ENCODE measurements around the gene RALGAPA2.

RALGAPA2 gene

DNA sequence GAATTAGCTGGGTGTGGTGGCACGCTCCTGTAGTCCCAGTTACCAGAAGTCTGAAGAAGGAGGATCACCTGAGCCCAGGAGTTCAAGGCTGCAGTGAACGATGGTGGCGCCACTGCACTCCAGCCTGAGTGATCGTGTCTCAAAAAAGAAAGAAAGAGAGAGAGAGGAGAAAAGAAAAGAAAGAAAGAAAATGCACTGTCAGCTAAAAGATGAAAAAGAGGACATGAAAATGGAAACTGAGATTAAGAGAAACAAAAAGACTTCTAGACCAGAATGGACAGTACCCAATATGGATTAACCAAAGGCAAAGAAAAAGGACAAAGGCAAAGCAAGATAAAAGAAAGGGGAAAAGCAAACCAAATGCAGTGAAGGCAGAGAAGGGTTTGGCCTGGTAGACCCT is 9.0 kb upstream of the RALGAPA2 start:
- H3K36me3 ChIP-seq (ENCODE audit: low read length): no peaks in the 10 kb centered on the region
- no peak overlapping the region for H2AFZ ChIP-seq (ENCODE audit: low read depth, low read length, severe bottlenecking)
- no peaks in the 10 kb centered on the region for H3K79me2 ChIP-seq (ENCODE audit: insufficient read depth, low read length)
- no peak overlapping the region for H3K9ac ChIP-seq (ENCODE audit: low read length)
- no peaks in the 10 kb centered on the region for H3K27me3 ChIP-seq (ENCODE audit: low read length)
- no peaks in the 10 kb centered on the region for H3F3A ChIP-seq (ENCODE audit: insufficient read depth)
- no peaks in the 10 kb centered on the region for H3K9me3 ChIP-seq (ENCODE audit: insufficient read depth, low read length)
- H4K20me1 ChIP-seq (ENCODE audit: low read depth, low read length): no peaks in the 10 kb centered on the region
- no peak overlapping the region for H3K4me2 ChIP-seq (ENCODE audit: low read depth, low read length, poor library complexity, severe bottlenecking)
- H3K9me2 ChIP-seq (replicated peaks; ENCODE audit: insufficient read depth, low read length): no peaks in the 10 kb centered on the region
- H3K4me3 ChIP-seq (ENCODE audit: insufficient read depth, low read length, poor library complexity, severe bottlenecking): no peak overlapping the region
- no peak overlapping the region for H3K27ac ChIP-seq (ENCODE audit: low read depth, low read length)
- TF ChIP-seq EZH2phosphoT487 (conservative IDR thresholded peaks at IDR 0.05; ENCODE audit: low read length): no peak
- TF ChIP-seq, protein P1, sequence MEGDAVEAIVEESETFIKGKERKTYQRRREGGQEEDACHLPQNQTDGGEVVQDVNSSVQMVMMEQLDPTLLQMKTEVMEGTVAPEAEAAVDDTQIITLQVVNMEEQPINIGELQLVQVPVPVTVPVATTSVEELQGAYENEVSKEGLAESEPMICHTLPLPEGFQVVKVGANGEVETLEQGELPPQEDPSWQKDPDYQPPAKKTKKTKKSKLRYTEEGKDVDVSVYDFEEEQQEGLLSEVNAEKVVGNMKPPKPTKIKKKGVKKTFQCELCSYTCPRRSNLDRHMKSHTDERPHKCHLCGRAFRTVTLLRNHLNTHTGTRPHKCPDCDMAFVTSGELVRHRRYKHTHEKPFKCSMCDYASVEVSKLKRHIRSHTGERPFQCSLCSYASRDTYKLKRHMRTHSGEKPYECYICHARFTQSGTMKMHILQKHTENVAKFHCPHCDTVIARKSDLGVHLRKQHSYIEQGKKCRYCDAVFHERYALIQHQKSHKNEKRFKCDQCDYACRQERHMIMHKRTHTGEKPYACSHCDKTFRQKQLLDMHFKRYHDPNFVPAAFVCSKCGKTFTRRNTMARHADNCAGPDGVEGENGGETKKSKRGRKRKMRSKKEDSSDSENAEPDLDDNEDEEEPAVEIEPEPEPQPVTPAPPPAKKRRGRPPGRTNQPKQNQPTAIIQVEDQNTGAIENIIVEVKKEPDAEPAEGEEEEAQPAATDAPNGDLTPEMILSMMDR (IDR thresholded peaks at IDR 0.05; ENCODE audit: insufficient read depth, low read length, poor library complexity, severe bottlenecking): no peak

DNA sequence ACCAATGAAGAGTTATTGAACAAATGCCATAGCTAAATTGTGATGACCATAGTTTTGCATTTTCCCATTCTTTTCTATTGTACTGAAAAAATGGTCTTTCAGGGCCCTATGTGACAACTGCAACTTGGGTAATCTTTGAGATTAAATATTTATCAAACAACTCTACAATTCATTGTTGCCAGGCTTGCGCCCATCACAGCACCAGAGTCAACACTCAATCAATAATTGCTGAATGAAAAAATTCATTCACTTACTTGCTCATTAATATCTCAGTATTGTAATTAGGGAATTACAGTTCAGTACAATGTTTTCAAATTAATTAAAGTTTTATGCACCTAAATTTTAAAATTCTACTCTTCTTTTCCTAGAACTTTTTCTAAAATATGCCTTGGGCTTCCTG is 7.7 kb upstream of the RALGAPA2 start:
- Histone ChIP-seq H4K20me1 (ENCODE audit: low read depth, low read length) (no peaks in the 10 kb centered on the region), H3K79me2 (ENCODE audit: insufficient read depth, low read length) (no peaks in the 10 kb centered on the region), H3K9ac (ENCODE audit: low read length) (no peak overlapping the region), H3F3A (ENCODE audit: insufficient read depth) (no peaks in the 10 kb centered on the region), H3K27ac (ENCODE audit: low read depth, low read length) (no peak overlapping the region), H3K9me3 (ENCODE audit: insufficient read depth, low read length) (no peaks in the 10 kb centered on the region), H3K36me3 (ENCODE audit: low read length) (no peaks in the 10 kb centered on the region), H3K9me2 (replicated peaks; ENCODE audit: insufficient read depth, low read length) (no peaks in the 10 kb centered on the region), H3K4me2 (ENCODE audit: low read depth, low read length, poor library complexity, severe bottlenecking) (no peak overlapping the region), H3K4me3 (ENCODE audit: insufficient read depth, low read length, poor library complexity, severe bottlenecking) (no peak overlapping the region), H2AFZ (ENCODE audit: low read depth, low read length, severe bottlenecking) (no peak overlapping the region), H3K27me3 (ENCODE audit: low read length) (no peaks in the 10 kb centered on the region)
- no peak for TF ChIP-seq EZH2phosphoT487 (conservative IDR thresholded peaks at IDR 0.05; ENCODE audit: low read length)
- TF ChIP-seq, protein P1 (IDR thresholded peaks at IDR 0.05; ENCODE audit: insufficient read depth, low read length, poor library complexity, severe bottlenecking): no peak

DNA sequence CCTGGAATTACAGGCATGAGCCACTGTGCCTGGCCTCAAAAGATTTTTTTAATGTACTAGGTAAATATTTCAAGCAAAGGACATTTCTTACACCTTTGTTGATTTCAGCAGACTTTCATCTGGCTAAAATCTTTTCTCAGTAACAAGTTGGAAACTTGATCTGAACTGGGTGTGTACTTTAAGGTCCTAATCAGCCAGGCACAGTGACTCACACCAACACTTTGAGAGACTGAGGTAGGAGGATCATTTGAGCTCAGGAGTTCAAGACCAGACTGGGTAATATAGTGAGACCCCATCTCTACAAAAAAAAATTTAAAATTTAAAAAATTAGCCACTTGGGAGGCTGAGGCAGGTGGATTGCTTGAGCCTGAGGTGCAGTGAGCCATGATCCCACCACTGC is 7.0 kb upstream of the RALGAPA2 start:
- Histone ChIP-seq H3K36me3 (ENCODE audit: low read length) (no peaks in the 10 kb centered on the region), H3K27ac (ENCODE audit: low read depth, low read length) (no peak overlapping the region), H3K4me3 (ENCODE audit: insufficient read depth, low read length, poor library complexity, severe bottlenecking) (no peak overlapping the region), H3K9me2 (replicated peaks; ENCODE audit: insufficient read depth, low read length) (no peaks in the 10 kb centered on the region), H3K9ac (ENCODE audit: low read length) (no peak overlapping the region), H2AFZ (ENCODE audit: low read depth, low read length, severe bottlenecking) (no peak overlapping the region), H4K20me1 (ENCODE audit: low read depth, low read length) (no peaks in the 10 kb centered on the region), H3F3A (ENCODE audit: insufficient read depth) (no peaks in the 10 kb centered on the region), H3K27me3 (ENCODE audit: low read length) (no peaks in the 10 kb centered on the region), H3K79me2 (ENCODE audit: insufficient read depth, low read length) (no peaks in the 10 kb centered on the region), H3K9me3 (ENCODE audit: insufficient read depth, low read length) (no peaks in the 10 kb centered on the region), H3K4me2 (ENCODE audit: low read depth, low read length, poor library complexity, severe bottlenecking) (no peak overlapping the region)
- TF ChIP-seq, protein P1 (IDR thresholded peaks at IDR 0.05; ENCODE audit: insufficient read depth, low read length, poor library complexity, severe bottlenecking): no peak
- TF ChIP-seq EZH2phosphoT487 (conservative IDR thresholded peaks at IDR 0.05; ENCODE audit: low read length): no peak
